Lower leg skin (tissue), 4 donors: Measurements from ENCODE around the gene ZFP3. TPM values are rescaled to one million over a fixed set of nuclear protein-coding genes. Genes with fewer than 3 reads are reported as not detected.

ENCODE experiments used
- DNase-seq, 2 donors: peaks; one replicate each; pipeline ENCODE4 v3.0.0-alpha.2; 2019; ENCODE audit warnings: low spot score in 2 of 2
- H3K4me3 ChIP-seq: fragments of 200-600 bp; sonication (generic); 2 replicates; pipeline ENCODE4 v1.5.1; 2017; ENCODE audit warnings: mild to moderate bottlenecking, low read depth; ENCODE audit not compliant: poor library complexity, severe bottlenecking
- POLR2A ChIP-seq, 2 donors: fragments of 450-650 bp; IDR thresholded peaks; one replicate each; pipeline ENCODE4 v1.6.1; 2016 to 2017; ENCODE audit warnings: antibody characterized with exemption in 2 of 2, mild to moderate bottlenecking in 1 of 2, moderate library complexity in 1 of 2
- WGBS, 2 donors: methylation state at CpG; one replicate each; pipeline ENCODE4 v1.1.5; 2018; 5-methylcytosine and 5-hydroxymethylcytosine counted together
- intact Hi-C: fragments of 100-400 bp; cut with DNase I; formaldehyde crosslinking; loops from one replicate; pipeline ENCODE4 v1.15.0; 2023; ENCODE audit warnings: low total_unique reads
- total RNA-seq, 4 donors: library from RNA; depleted of rRNA; stranded (reverse); fragments of >200 nt; gene quantifications; one replicate each; pipeline ENCODE4 v1.1.0, GENCODE V29; 2016
- TF ChIP-seq, protein P1 (sequence below), 3 donors: fragments of 450-650 bp; IDR thresholded peaks; one replicate each; pipeline ENCODE4 v1.5.1; 2016; ENCODE audit warnings: antibody characterized with exemption in 3 of 3, mild to moderate bottlenecking in 3 of 3, moderate library complexity in 2 of 3

ZFP3 gene
- total RNA-seq, 4 donors from 2014 or later: 1.2 to 5.2 (median 3.5) TPM

DNA sequence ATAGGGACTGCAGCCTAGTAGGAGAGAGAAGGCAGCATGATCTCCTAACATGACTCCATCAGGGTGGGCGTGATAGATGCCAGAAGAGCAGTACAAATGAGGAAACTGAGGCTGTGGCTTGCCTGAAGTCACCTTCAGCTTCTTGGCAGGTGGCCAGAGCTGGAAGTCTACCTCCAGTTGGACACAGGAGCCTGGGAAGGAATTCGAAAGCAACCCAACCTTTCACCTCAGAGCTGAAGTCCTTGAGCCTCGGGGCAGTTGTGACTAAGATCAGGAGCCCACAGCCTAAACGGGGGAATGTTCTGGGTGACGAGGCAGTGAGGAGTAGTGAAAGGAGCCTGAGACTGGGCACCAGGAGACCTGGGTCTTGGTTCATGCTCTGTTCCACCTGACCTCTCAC, 33.6 kb upstream of the ZFP3 start:
- WGBS, 2 donors: 80 to 90% methylated on average over 5 of the region's 5 CpGs
- DNase-seq: no peak
- TF ChIP-seq, protein P1, sequence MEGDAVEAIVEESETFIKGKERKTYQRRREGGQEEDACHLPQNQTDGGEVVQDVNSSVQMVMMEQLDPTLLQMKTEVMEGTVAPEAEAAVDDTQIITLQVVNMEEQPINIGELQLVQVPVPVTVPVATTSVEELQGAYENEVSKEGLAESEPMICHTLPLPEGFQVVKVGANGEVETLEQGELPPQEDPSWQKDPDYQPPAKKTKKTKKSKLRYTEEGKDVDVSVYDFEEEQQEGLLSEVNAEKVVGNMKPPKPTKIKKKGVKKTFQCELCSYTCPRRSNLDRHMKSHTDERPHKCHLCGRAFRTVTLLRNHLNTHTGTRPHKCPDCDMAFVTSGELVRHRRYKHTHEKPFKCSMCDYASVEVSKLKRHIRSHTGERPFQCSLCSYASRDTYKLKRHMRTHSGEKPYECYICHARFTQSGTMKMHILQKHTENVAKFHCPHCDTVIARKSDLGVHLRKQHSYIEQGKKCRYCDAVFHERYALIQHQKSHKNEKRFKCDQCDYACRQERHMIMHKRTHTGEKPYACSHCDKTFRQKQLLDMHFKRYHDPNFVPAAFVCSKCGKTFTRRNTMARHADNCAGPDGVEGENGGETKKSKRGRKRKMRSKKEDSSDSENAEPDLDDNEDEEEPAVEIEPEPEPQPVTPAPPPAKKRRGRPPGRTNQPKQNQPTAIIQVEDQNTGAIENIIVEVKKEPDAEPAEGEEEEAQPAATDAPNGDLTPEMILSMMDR (IDR thresholded peaks at IDR 0.05): no peak
- no peak for TF ChIP-seq POLR2A (IDR thresholded peaks at IDR 0.05)
- intact Hi-C loops: no loop called here
- H3K4me3 ChIP-seq: no peak overlapping the region

DNA sequence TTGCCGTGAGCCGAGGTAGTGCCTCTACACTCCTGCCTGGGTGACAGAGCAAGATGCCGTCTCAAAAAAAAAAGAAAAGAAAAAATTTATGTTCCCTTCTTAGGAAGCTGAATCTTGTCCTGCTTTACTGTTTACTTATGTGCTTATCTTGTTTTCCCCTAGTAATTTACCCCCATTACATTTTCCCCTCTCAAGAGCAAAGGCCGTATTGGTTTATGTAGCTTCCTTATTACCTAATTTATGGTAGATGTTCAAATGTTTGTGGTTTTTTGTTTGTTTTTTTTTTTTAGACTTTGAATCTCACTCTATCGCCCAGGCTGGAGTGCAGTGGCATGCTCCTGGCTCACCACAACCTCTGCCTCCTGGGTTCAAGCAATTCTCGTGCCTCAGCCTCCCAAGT, 32.8 kb upstream of the ZFP3 start:
- no peak overlapping the region for H3K4me3 ChIP-seq
- TF ChIP-seq POLR2A (IDR thresholded peaks at IDR 0.05): no peak
- TF ChIP-seq, protein P1 (IDR thresholded peaks at IDR 0.05): no peak
- 84 to 86% methylated on average over 6 of the region's 6 CpGs for WGBS, 2 donors
- intact Hi-C loops: no loop called here
- no peak for DNase-seq

DNA sequence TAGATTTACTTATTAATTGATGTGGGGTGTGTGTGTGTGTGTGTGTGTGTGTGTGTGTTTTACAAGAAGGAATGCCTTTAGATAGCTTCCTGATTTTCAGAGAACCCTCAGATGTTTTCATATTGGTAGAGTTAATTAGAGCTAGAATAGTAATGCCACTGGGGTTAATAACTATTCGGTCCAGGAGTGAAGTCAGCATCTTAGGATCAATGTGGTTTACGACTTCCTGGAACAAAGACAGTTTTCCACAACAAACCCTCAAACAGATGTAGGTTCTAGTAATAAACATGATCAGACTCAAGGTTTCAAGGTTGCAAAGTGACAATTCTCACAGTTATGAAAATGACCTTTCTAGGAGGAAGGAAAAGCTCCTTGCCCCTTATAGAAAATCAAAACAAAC, 30.8 kb upstream of the ZFP3 start:
- no peak overlapping the region for H3K4me3 ChIP-seq
- DNase-seq: no peak
- TF ChIP-seq POLR2A (IDR thresholded peaks at IDR 0.05): no peak
- TF ChIP-seq, protein P1 (IDR thresholded peaks at IDR 0.05): no peak
- WGBS, 2 donors: 15 to 16% methylated on average over 2 of the region's 2 CpGs
- intact Hi-C loops: no loop called here

DNA sequence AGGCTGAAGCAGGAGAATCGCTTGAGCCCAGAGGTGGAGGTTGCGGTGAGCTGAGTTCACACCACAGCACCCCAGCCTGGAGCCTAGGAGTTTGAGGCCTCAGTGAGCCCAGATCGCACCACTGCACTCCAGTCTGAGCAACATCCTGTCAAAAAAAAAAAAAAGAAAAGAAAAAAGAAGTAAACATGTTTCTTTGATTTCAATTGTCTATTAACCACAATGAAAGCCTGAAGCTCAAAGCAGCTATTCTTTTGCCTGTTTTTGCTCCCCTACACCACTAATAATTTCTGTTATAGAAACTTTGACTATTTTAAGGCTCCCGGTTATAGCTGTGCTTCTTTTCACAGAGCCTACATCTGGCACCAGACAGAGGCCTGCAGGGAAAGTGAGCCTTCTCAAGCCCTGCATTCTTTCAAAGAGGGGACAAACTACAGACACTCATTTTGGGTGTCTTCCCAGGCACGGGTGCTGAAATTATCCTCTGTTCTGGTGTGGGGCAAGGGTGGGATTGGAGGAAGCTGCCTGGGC, 28.9 kb upstream of the ZFP3 start:
- WGBS, 2 donors: 56 to 62% methylated on average over 5 of the region's 5 CpGs
- intact Hi-C loops: no loop called here
- DNase-seq: no peak
- no peak overlapping the region for H3K4me3 ChIP-seq
- TF ChIP-seq POLR2A (IDR thresholded peaks at IDR 0.05): no peak

DNA sequence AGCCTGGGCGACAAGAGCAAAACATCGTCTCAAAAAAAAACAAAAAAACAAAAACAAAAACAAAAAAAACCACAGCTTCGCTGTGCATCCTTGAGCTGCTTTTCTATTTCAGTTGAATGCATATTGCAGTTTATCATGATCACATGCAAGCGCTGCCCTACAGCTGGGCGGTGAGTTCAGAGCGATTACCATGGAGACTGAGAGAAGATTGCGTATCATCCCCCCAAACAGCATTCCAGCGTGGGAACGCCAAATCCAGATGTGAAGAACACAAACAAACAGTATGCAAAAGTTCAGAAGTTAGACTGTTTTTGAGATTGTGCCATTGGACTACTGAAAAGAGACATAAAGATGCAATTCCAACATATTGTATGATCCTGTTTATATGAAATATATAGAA, 28.0 kb upstream of the ZFP3 start:
- TF ChIP-seq POLR2A (IDR thresholded peaks at IDR 0.05): no peak
- TF ChIP-seq, protein P1 (IDR thresholded peaks at IDR 0.05): no peak
- DNase-seq: no peak
- H3K4me3 ChIP-seq: no peak overlapping the region
- intact Hi-C loops: loop anchor here (10.0 kb wide), 1 partner anchor 65 kb away; the partner anchor contains the start of gene CAMTA2
- 64 to 65% methylated on average over 9 of the region's 9 CpGs for WGBS, 2 donors

DNA sequence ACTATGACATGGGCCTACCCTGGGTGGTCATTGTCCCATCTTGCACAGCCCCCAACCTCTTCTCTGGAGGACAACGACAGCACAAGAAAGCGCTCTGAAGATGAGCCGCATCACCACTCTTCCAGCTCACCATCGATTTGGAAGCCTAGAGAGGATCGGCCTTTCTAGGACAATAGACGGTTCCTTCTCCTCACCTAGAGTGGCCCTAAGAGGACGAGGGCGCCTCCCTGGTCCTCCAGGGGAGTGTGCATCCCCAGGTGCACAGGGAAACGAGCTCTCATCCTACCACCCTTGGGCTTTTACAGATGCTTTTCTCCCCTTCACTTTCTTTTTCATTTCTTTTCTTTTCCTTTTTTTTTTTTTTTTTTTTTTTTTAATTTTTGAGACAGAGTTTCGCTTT, 22.7 kb upstream of the ZFP3 start:
- 91 to 93% methylated on average over 9 to 10 of the region's 10 CpGs for WGBS, 2 donors

More for the DNA sequence above, 22.7 kb upstream of the ZFP3 start:
- intact Hi-C loops: loop anchor here (10.0 kb wide), 1 partner anchor 71 kb away; the partner anchor contains the start of gene CAMTA2
- no peak for DNase-seq
- TF ChIP-seq POLR2A (IDR thresholded peaks at IDR 0.05): no peak
- TF ChIP-seq, protein P1 (IDR thresholded peaks at IDR 0.05): no peak
- no peak overlapping the region for H3K4me3 ChIP-seq
